ENCODE data around the gene GPR61.

GPR61 gene

GRCh38 chr1:109573785-109574184 is 34.1 kb downstream of the GPR61 start:
- no peak for DNase-seq

- no peak for DNase-seq
Measured at GRCh38 chr1:109578947-109579443, 39.3 kb downstream of the GPR61 start.

GRCh38 chr1:109579491-109579890 is 39.8 kb downstream of the GPR61 start:
- DNase-seq, result no peak

- no peak for DNase-seq
Measured at GRCh38 chr1:109582021-109582420, 42.3 kb downstream of the GPR61 start.

GRCh38 chr1:109584766-109585165 is 45.1 kb downstream of the GPR61 start:
- no peak for DNase-seq

- no peak for DNase-seq
Measured at GRCh38 chr1:109586055-109586454, 46.4 kb downstream of the GPR61 start.

- no peak for DNase-seq
Measured at GRCh38 chr1:109589177-109589576, 49.5 kb downstream of the GPR61 start.

GRCh38 chr1:109589679-109590078 is 50.0 kb downstream of the GPR61 start:
- no peak for DNase-seq

GRCh38 chr1:109592916-109593315 is 53.2 kb downstream of the GPR61 start:
- no peak for DNase-seq

GRCh38 chr1:109595531-109595930 is 55.9 kb downstream of the GPR61 start:
- DNase-seq, result no peak
